GM19463 (cell line): ENCODE measurements around the gene NLRP7.
"Not testable (repeated sequence)": the region's sequence is repeated elsewhere in the genome, so short reads cannot be mapped to it uniquely, and the experiment has no call there.

Experiments used
- ATAC-seq: cut with Tn5 transposase; IDR thresholded peaks from one replicate; pipeline ENCODE4 v1.9.1; 2021; ENCODE audit warnings: mild to moderate bottlenecking, moderate library complexity; ENCODE audit not compliant: unreplicated experiment

NLRP7 gene

DNA sequence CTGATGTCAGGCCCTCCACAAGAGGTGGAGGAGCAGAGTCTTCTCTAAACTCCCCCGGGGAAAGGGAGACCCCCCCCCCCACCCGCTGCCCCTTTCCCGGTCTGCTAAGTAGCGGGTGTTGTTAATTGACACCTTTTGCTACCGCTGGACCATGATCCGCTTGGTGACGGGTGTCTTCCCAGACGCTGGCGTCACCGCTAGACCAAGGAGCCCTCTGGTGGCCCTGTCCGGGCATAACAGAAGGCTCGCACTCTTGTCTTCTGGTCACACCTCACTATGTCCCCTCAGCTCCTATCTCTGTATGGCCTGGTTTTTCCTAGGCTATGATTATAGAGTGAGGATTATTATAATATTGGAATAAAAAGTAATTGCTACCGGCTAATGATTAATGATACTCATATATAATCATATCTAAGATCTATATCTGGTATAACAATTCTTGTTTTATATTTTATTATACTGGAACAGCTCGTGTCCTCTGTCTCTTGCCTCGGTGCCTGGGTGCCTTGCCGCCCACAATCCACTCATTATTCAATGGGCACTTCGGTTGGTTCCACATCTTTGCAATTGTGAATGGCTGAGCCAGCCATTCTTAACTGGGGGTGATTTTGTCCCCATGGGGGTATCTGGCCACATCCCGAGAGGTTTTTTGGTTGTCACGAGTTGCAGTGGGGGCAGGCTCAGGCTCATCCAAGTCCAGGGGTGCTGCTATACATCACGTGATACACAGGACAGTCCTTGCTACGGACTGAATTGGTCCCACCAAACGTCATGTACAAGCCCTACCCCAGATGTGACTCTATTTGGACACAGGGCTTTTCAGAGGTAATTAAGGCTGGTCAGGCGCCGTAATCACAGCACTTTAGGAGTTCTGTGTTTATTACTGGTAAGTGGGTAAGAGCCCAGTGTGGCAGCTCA is 27.4 kb downstream of the NLRP7 start:
- not testable (repeated sequence) for ATAC-seq

DNA sequence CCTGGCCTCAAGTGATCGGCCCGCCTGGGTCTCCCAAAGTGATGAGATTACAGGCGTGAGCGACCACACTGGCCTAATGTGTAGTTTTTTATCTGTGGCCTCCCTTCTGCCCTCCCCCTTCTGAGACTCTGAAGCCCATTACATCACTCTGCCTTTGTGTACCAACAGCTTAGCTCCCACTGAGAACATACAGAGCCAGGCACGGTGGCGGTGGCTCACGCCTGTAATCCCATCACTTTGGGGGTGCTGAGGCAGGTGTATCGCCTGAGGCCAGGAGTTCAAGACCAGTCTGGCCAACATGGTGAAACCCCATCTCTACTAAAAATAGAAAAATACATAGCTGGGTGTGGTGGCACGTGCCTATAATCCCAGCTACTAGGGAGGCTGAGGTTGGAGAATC is 28.8 kb downstream of the NLRP7 start:
- no peak for ATAC-seq

DNA sequence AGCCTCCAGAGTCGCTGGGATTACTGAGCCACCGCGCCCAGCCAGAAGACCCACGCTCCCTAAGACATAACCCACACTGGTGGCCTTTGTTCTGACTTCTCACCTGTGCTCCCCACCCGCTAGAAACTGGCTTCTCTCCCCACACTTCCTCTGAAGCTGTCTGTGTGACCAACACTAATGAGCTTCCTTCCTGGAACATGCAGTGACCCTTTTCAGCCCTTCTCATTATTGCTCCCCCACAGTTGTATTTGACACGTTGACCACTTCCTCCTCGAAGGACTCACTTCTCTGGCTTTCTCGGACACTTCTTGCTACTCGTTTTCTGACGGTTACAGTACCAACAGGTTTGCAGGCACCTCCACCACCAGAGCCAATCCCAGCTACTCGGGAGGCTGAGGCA is 30.5 kb downstream of the NLRP7 start:
- no peak for ATAC-seq

DNA sequence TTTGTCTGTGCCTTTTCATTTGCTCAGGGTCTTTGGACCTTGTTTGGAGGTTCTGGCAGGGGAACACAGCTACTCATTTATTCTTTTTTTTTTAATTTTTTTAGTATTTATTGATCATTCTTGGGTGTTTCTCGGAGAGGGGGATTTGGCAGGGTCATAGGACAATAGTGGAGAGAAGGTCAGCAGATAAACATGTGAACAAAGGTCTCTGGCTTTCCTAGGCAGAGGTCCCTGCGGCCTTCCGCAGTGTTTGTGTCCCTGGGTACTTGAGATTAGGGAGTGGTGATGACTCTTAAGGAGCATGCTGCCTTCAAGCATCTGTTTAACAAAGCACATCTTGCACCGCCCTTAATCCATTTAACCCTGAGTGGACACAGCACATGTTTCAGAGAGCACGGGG is 39.4 kb downstream of the NLRP7 start:
- ATAC-seq = not testable (repeated sequence)

DNA sequence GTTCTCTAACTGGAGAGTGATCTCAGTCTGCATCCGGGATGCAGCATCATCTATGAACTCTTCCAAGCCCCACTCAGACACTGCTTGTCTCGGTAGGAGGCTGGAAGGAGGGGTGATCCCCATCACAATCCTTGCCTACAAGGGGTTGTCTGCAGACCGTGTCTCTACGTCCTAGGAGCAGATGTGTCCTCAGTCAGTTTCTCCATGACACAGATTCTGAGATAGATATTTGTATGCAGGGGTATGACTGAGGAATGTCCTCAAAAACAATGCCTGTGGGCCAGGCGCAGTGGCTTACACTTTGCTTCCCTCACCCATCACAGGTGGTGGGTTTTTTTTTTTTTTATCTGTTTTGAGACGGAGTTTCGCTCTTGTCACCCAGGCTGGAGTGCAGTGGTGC is 40.5 kb downstream of the NLRP7 start:
- ATAC-seq = no peak

DNA sequence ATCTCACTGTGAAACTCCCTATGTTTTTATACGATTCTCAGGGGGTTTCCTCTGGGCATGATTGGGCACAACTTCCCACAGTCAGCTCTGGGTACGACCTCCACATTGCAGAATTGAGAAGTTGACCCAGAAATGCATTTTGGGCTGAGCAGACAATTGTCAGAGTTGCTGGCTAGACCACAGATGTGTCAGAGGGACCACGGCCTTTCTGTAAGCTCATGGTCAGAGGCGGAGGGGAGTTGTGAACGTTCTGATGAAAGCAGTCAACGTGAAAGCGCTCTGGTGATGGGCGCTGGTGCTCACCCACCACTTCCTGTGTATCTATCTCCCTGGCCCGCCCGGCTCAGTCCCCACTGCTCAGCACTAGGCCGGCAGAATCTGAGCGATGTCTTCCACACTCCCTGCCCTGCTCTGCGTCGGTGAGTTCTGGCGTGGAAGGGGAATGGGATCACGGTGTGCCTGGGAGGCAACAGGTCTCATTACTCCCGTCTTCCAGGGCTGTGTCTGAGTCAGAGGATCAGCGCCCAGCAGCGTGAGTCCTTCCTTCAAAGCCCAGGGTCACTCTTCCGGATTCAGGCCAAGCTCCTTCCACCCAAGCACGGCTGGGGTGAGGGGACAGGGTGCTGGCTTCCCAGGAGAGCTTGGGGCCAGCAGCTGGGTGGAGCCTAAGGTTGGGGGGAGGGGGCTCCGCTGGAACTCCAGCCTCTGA is 41.4 kb downstream of the NLRP7 start, which contains the start of gene NCR1:
Gene NCR1, plus strand, starts transcription at position 346 of the 709 bp plus-strand sequence. Its CDS starts 40 bp downstream, at position 386.
- no peak for ATAC-seq

DNA sequence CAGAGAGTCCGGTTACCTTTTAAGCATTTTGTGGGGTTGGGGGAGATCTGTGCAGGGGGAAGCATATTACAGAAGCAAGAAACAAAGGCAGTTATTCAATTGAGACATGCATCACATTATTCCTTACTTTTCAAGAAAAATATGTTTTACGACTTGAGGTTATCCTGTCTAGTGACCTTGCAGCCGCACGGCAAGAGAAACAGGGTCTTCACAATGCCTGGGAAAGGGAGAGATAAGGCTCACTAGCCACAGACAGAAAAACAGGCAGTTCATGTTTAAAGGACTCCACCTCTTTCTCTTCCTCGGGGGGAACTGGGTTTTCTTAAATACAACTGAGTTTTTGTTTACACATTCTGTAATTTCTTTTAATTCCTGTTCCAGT is 41.9 kb downstream of the NLRP7 start:
- no peak for ATAC-seq

DNA sequence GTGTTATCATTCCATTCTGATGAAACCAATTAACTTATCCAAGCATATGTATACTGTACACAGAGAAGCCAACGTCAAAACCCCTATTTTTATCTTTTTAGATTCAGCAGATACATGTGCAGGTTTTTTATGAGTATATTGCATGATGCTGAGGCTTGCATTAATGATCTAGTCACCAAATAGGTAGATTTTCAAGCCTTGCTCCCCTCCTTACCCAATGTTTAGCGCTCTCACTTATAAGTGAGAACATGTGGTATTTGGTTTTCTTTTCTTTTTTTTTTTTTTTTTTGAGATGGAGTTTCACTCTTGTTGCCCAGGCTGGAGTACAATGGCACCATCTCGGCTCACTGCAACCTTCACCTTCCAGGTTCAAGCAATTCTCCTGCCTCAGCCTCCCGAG is 43.1 kb downstream of the NLRP7 start:
- not testable (repeated sequence) for ATAC-seq

DNA sequence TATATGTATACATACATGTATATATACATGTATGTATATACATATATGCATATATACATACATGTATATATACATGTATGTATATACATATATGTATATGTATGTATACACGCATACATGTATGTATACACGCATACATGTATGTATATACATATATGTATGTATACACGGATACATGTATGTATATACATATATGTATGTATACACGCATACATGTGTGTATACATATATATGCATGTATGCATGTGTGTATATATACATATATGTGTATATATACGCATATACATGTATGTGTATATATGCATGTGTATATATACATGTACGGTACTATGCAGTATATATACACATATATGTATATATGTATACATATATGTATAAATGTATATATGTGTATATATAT is 44.0 kb downstream of the NLRP7 start:
- ATAC-seq = no peak

DNA sequence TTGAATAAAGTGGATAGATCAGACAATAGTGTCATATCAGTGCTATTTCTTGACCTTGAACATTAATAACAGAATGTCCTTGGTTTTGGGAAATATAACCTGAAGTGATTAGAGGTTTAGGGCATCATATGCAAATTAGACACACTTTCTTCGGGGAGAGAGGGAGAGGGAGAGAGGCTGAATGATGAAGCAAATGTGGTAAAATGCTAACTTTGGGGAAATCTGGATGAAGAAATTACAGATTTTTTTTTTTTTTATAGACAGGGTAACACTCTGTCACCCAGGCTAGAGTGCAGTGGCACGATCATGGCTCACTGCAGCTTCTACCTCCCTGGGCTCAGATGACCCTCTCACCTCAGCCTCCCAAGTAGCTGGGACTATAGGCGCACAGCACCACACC is 45.3 kb downstream of the NLRP7 start:
- ATAC-seq = no peak

DNA sequence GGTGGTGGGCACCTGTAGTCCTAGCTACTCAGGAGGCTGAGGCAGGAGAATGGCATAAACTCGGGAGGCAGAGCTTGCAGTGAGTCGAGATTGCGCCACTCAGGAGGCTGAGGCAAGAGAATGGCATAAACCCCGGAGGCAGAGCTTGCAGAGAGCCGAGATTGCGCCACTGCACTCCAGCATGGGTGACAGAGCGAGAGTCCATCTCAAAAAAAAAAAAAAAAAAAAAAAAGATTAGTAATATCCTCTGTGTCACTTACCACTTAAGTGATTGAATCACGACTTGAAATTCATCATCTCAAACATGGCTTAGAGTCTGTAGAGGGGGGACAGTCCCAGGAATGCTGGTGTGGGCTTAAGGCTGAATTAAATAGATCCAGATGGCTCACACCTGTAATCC is 46.2 kb downstream of the NLRP7 start:
- ATAC-seq = not testable (repeated sequence)

DNA sequence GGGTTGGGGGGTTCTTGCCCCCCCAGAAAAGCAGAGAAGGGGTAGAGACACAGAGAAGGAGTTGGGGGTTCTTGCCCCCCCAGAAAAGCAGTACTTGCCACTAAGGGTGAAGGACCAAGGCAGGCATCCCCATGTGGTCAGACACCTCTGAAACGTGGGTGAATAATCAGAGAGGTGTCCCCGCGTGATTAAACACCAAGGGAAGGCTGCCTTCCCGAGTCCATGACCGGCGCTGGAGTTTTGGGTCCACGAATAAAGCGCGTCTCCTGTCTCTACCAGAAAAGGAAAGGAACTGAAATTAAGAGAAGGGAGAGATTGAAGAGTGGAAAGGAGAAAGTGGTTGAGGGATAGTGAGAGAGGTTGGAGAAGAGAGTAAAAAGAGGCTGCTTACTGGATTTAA is 47.7 kb downstream of the NLRP7 start:
- not testable (repeated sequence) for ATAC-seq

DNA sequence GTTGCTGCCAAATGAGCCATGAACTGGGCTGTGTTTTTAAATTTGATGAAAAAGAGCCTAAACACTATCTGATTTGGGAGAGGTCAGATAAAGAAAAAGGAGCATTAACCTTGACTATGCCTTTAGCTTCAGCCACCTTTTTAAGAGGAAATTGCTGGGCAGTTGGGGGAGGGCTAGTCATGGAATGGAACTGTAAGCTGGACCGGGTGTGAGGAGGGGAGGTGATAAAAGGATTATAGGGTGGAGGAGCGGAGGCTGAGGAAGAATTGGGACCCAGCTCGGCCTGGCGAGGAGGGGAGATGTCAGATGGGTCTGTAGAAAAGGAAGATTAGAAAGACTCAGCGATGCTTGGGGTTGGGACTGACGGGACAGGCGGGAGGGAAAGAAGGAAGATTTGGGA is 48.6 kb downstream of the NLRP7 start:
- ATAC-seq = not testable (repeated sequence)

DNA sequence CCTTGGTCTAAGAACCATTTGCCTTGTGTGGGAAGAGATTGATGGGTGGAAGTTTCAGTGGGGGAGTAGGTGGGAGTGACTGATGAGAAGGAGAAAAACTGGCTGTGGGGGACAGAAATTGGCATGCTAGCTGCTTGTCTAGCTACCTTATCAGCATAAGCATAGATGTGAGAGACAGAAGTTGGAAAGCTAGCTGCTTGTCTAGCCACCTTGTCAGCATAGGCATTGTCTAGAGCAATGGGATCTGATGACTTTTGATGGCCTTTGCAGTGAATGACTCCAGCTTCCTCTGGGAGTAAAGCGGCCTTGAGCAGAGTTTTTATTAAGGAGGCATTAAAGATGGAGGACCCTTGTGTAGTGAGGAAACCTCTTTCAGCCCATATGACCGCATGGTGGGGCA is 51.3 kb downstream of the NLRP7 start:
- ATAC-seq = no peak

DNA sequence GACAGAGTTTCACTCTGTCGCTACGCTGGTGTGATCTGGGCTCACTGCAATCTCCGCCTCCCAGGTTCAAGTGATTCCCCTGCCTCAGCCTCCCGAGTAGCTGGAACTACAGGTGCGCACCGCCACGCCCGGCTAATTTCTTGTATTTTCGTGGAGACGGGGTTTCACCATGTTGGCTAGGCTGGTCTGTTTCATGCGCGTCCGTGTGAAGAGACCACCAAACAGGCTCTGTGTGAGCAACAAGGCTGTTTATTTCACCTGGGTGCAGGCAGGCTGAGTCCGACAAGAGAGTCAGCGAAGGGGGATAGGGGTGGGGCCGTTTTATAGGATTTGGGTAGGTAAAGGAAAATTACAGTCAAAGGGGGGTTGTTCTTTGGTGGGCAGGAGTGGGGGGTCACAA is 53.2 kb downstream of the NLRP7 start:
- ATAC-seq = not testable (repeated sequence)

DNA sequence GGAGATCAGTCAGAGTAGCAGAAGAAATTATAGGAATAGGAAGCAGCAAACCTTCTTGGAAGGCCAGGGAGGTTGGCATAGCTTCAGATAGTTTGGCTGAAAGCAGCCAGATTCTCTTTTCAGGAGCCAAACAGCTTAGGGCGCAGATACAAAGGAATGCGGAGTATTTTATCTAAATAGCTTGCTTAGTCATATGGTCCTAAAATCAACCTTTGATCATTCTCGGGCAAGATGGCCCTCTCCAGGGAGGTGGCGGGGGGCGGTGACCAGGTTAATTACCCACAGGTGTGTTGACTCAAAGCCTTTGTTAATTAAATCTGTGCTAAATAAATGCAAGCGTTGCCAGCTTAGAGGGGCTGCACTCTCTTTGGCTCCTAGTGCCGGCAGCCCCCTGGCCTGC is 53.9 kb downstream of the NLRP7 start:
- ATAC-seq = no peak

DNA sequence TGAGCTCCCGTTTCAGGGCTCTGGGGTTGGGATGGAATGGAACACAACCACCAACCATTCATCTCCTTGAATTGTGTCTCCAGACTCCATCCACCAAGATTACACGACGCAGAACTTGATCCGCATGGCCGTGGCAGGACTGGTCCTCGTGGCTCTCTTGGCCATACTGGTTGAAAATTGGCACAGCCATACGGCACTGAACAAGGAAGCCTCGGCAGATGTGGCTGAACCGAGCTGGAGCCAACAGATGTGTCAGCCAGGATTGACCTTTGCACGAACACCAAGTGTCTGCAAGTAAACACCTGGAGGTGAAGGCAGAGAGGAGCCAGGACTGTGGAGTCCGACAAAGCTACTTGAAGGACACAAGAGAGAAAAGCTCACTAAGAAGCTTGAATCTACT is 57.8 kb downstream of the NLRP7 start:
- no peak for ATAC-seq

DNA sequence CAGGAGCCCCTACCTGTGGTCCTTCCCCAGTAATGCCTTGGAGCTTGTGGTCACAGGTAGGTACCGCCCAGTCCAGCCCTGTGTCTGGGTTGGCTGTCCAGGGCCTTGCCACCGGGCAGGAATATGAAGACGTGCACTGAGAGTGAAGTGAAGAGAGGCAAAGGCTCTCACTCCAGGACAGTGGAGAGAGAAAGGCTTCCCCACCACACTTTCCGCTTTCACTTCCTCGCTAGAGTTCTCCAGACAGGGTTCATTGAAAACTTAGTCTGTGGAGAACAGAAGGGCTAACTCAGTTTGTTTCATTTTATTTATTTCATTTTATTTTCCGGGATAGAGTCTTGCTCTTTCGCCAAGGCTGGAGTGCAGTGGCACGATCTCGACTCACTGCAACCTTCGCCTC is 59.1 kb downstream of the NLRP7 start:
- no peak for ATAC-seq

DNA sequence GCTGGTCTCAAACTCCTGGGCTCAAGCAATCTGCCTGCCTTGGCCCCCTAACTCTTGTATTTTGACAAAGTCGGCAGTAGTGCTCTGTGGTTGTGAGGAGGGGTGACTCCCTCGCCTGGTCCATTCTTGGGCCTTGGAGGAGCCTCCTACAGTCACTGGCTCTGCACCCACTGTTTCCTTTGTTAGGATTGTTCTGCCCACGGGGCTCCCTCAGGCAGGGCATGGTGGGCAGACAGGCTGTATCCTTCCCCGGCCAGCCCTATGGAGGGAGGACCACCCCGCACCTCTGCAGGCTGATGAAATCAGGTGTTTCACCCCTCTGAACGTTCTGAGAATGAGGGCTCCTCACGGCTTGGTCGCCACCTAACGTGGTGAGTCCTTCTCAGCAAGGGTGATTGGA is 64.1 kb downstream of the NLRP7 start:
- no peak for ATAC-seq

DNA sequence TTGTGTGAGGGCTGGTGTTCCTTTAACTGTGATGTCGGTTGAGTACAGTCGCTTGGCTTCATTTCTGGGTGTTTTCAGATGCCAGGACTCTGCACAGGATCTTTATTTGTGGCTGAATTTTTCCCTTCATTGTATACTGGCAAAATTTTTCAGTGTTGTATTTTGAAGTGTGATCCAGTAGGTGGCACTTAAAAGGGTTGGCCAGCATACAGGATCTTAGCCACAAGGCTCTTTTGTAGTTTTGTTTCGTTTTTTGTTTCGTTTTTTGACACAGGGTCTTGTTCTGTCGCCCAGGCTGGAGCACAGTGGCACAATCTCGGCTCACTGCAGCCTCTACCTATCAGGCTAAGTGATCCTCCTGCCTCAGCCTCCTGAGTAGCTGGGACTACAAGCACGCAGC is 64.6 kb downstream of the NLRP7 start:
- peak; percentile 58 for ATAC-seq

DNA sequence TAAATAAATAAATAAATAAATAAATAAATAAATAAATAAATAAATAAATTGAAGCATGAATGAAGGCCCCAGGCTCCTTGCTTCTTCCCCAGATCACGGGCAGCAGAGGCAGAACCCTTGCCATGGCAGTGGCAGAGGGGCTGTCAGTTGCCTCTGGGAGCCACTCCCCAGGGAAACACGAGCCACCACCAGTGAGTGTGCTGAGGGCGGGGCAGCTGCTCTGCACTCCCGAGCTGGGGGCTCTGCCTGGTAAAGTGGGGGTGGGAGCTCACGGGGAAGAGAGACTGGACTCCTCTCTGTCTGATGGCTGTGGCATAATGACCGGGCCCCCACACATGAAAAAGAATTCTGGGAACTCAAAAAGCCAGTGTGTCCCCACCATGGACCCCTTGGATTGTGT is 65.4 kb downstream of the NLRP7 start:
- no peak for ATAC-seq

DNA sequence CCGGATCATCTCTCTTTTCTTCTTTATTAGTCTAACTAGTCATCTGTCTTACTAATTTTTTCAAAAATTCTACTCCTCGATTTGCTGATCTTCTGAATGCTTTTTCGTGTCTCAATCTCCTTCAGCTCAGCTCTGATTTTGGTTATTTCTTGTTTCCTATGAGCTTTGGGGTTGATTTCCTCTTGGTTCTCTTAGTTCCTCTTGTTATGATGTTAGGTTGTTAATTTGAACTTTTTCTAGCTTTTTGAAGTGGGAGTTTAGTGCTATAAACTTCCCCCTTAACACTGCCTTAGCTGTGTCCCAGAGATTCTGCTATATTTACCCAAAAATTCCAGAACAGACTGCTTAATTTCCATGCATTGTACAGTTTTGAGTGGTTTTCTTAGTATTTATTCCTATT is 69.9 kb downstream of the NLRP7 start:
- no peak for ATAC-seq
